ENCODE results near the gene MYLIP. TPM values are rescaled to one million over a fixed set of nuclear protein-coding genes. Genes with fewer than 3 reads are reported as not detected.

The MYLIP gene
- 12.5 and 20.4 TPM in 2 replicates for total RNA-seq

GRCh38 chr6:16128759-16129622 lies at the start of gene MYLIP:
Gene MYLIP (plus strand): TSS chr6:16129086. CDS start chr6:16129323, 237 bp downstream.

Small RNAs within 50 kb of the gene (small RNA-seq; reads per million reads assigned to genes)
- gene MIR4639 = 0.12 reads per million

Other genes with a start within 250 kb of the MYLIP start
- 3.7 and 5.1 TPM in 2 replicates for gene GMPR, start 109.5 kb downstream of the MYLIP start, total RNA-seq

All from placental epithelial cell (primary cell).